Coronary artery (tissue), 2 donors: Measurements from ENCODE around the gene COMMD10.

Experiments
- DNase-seq: peaks from one replicate; pipeline ENCODE4 v3.0.0-alpha.2; 2017; ENCODE audit warnings: low spot score
- H3K27ac ChIP-seq, 2 donors: fragments of 200-600 bp; sonication (generic); one replicate each; pipeline ENCODE4 v1.5.1; 2016 to 2019
- H3K4me3 ChIP-seq: fragments of 200-600 bp; sonication (generic); 2 replicates; pipeline ENCODE4 v1.5.1; 2016; ENCODE audit warnings: mild to moderate bottlenecking, moderate library complexity
- CTCF ChIP-seq: fragments of 200-600 bp; sonication (generic); IDR thresholded peaks from one replicate; pipeline ENCODE4 v1.5.1; 2019; ENCODE audit warnings: antibody characterized with exemption

Gene COMMD10

GRCh38 chr5:116305899-116306298 is 221.1 kb downstream of the COMMD10 start:
- TF ChIP-seq CTCF, result no peak
- H3K4me3 ChIP-seq, result no peak overlapping the region
- H3K27ac ChIP-seq, result no peak overlapping the region
- no peak for DNase-seq

- no peak for DNase-seq
- no peak overlapping the region for H3K4me3 ChIP-seq
- no peak overlapping the region for H3K27ac ChIP-seq
- TF ChIP-seq CTCF, result no peak
Observed at GRCh38 chr5:116306846-116307245, 222.0 kb downstream of the COMMD10 start.

GRCh38 chr5:116308391-116308790 is 223.6 kb downstream of the COMMD10 start:
- no peak overlapping the region for H3K27ac ChIP-seq
- DNase-seq, result no peak
- H3K4me3 ChIP-seq, result no peak overlapping the region
- no peak for TF ChIP-seq CTCF

- DNase-seq, result no peak
- H3K4me3 ChIP-seq, result no peak overlapping the region
- no peak for TF ChIP-seq CTCF
- no peak overlapping the region for H3K27ac ChIP-seq
Observed at GRCh38 chr5:116313366-116313765, 228.5 kb downstream of the COMMD10 start.

- no peak for DNase-seq
- H3K27ac ChIP-seq, result no peak overlapping the region
- no peak overlapping the region for H3K4me3 ChIP-seq
- no peak for TF ChIP-seq CTCF
Observed at GRCh38 chr5:116315531-116315930, 230.7 kb downstream of the COMMD10 start.

GRCh38 chr5:116318091-116318854 is 233.4 kb downstream of the COMMD10 start:
- Histone ChIP-seq H3K4me3 (no peak overlapping the region), H3K27ac (no peak overlapping the region)
- TF ChIP-seq CTCF, result no peak
- no peak for DNase-seq

GRCh38 chr5:116320486-116320885 is 235.7 kb downstream of the COMMD10 start:
- no peak overlapping the region for H3K4me3 ChIP-seq
- no peak for DNase-seq
- H3K27ac ChIP-seq, result no peak overlapping the region
- TF ChIP-seq CTCF, result no peak
